HCT116 (cell line): ENCODE measurements around the gene ERG.

Source experiments
- CBX3 ChIP-seq: IDR thresholded peaks from 2 replicates; pipeline ENCODE4 v1.6.1; 2012; ENCODE audit warnings: low read depth
- CTCF ChIP-seq, 3 experiments: fragments of 200-600 bp in 1 of 3; sonication (generic) in 1 of 3; IDR thresholded peaks in 2 of 3; conservative IDR thresholded peaks in 1 of 3; 2 replicates each; pipeline ENCODE4 v1.5.1; 2012 to 2017; ENCODE audit warnings: low read depth in 2 of 3, low read length in 2 of 3, antibody characterized with exemption in 1 of 3, borderline replicate concordance in 1 of 3, control low read depth in 1 of 3, mild to moderate bottlenecking in 1 of 3, mixed read lengths in 1 of 3, mixed run types in 1 of 3, moderate library complexity in 1 of 3; ENCODE audit not compliant: insufficient read depth in 1 of 3
- ELF1 ChIP-seq: IDR thresholded peaks from 2 replicates; pipeline ENCODE4 v1.6.1; 2012; ENCODE audit warnings: low read depth, borderline replicate concordance
- EZH2 ChIP-seq: fragments of 200-600 bp; sonication (generic); IDR thresholded peaks from 2 replicates; pipeline ENCODE4 v1.6.1; 2017; ENCODE audit warnings: antibody characterized with exemption, mixed run types
- EZH2phosphoT487 ChIP-seq: fragments of 200-600 bp; IDR thresholded peaks from 2 replicates; pipeline ENCODE4 v1.6.1; 2018; ENCODE audit warnings: antibody characterized with exemption, borderline replicate concordance
- MAX ChIP-seq: IDR thresholded peaks from 2 replicates; pipeline ENCODE4 v1.6.1; 2012
- POLR2A ChIP-seq: IDR thresholded peaks from 2 replicates; pipeline ENCODE4 v1.7.0; 2011; ENCODE audit warnings: borderline replicate concordance; ENCODE audit not compliant: insufficient read depth, insufficient read length; ENCODE audit errors: extremely low read depth
- RAD21 ChIP-seq: IDR thresholded peaks from 2 replicates; pipeline ENCODE4 v1.6.1; 2012; ENCODE audit warnings: low read depth, mild to moderate bottlenecking
- SP1 ChIP-seq: IDR thresholded peaks from 2 replicates; pipeline ENCODE4 v1.6.1; 2012; ENCODE audit warnings: low read depth
- SRF ChIP-seq: IDR thresholded peaks from 2 replicates; pipeline ENCODE4 v1.6.1; 2012; ENCODE audit warnings: low read depth
- YY1 ChIP-seq: IDR thresholded peaks from 2 replicates; pipeline ENCODE4 v1.6.1; 2011; ENCODE audit warnings: low read length, low read depth, moderate library complexity, mild to moderate bottlenecking; ENCODE audit not compliant: insufficient replicate concordance; ENCODE audit errors: extremely low read depth
- TF ChIP-seq, protein P1 (sequence below): IDR thresholded peaks from 2 replicates; pipeline ENCODE4 v1.6.1; 2012; ENCODE audit warnings: low read depth
- TF ChIP-seq, protein P2 (sequence below): IDR thresholded peaks from 2 replicates; pipeline ENCODE4 v1.6.1; 2012

DNA sequence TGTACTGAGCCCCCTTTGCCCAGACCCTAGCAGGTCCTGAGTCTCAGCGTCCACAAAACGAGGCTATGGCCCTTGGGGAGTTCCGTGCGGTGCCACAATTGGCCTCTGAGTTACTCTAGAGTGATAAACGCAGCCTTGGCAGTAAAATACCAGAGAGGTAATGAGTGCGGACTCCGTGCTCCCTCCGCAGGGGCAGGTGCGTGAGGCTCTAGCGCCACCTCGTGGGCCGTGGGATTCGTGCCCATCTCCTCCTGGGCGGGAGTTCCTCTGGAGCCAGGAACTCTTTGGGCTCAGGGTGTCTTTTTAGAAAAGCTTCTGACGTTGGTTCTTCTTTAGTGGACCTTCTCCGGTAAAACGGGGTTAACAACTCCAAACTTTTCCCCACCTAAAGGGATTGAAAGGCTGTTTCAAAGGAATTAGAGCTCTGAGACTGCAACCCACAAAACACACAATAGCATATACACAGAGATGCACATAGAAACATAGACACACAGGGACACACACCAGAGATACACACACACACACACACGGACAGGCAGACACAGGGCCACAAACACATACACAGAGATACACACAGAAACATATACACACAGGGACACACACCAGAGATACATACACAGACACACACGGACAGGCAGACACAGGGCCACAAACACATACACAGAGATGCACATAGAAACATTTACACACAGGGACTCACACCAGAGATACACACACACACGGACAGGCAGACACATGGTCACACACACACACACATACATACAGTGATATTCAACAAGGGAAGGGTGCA is 142.1 kb downstream of the ERG start:
- TF ChIP-seq MAX (no peak), YY1 (no peak), RAD21 (peak; percentile 80), EZH2phosphoT487 (no peak), POLR2A (no peak), CTCF (IDR thresholded peaks at IDR 0.05 in 2 of 3, conservative IDR thresholded peaks at IDR 0.05 in 1 of 3; ENCODE audit: borderline replicate concordance in 1 of 3, insufficient read depth in 1 of 3, low read depth in 2 of 3, low read length in 2 of 3) (peak; percentile 55 to 94 (median 89)), ELF1 (no peak), CBX3 (no peak), SRF (no peak), EZH2 (no peak), SP1 (no peak)
- TF ChIP-seq, protein P1, sequence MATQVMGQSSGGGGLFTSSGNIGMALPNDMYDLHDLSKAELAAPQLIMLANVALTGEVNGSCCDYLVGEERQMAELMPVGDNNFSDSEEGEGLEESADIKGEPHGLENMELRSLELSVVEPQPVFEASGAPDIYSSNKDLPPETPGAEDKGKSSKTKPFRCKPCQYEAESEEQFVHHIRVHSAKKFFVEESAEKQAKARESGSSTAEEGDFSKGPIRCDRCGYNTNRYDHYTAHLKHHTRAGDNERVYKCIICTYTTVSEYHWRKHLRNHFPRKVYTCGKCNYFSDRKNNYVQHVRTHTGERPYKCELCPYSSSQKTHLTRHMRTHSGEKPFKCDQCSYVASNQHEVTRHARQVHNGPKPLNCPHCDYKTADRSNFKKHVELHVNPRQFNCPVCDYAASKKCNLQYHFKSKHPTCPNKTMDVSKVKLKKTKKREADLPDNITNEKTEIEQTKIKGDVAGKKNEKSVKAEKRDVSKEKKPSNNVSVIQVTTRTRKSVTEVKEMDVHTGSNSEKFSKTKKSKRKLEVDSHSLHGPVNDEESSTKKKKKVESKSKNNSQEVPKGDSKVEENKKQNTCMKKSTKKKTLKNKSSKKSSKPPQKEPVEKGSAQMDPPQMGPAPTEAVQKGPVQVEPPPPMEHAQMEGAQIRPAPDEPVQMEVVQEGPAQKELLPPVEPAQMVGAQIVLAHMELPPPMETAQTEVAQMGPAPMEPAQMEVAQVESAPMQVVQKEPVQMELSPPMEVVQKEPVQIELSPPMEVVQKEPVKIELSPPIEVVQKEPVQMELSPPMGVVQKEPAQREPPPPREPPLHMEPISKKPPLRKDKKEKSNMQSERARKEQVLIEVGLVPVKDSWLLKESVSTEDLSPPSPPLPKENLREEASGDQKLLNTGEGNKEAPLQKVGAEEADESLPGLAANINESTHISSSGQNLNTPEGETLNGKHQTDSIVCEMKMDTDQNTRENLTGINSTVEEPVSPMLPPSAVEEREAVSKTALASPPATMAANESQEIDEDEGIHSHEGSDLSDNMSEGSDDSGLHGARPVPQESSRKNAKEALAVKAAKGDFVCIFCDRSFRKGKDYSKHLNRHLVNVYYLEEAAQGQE: no peak
- TF ChIP-seq, protein P2, sequence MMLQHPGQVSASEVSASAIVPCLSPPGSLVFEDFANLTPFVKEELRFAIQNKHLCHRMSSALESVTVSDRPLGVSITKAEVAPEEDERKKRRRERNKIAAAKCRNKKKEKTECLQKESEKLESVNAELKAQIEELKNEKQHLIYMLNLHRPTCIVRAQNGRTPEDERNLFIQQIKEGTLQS: no peak
